Measurements from ENCODE around the gene MEIS2. TPM values are rescaled to one million over a fixed set of nuclear protein-coding genes. Genes with fewer than 3 reads are reported as not detected.

MEIS2 gene
- total RNA-seq, 2 donors from 2014 or later = 7.1 to 9.7 TPM

DNA sequence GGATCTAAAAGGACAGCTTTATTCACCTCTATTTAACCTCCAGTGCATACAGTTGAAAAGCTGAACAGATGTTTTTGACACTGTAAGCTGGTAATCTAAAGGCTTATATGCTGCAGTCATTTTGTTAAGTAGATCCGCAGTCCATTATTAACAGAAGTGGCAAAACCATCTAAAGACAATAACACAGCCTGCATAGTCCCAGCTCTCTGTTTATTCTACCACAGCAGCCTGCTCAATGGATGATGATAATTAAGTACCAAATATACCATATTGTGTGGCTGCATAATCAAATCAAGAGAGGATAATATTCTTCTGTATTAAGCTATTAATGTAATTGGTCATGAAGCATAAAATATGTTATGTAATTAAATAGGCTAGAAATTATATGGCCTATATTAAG, 207.1 kb downstream of the MEIS2 start:
- Mint-ChIP-seq H3K27me3 (ENCODE audit: insufficient read depth) (peaks cover 86% of the 10 kb centered on the region), H3K36me3 (ENCODE audit: low read depth) (no peaks in the 10 kb centered on the region), H3K27ac (no peak overlapping the region), H3K4me3 (no peak overlapping the region), H3K4me1 (peaks cover 23% of the 10 kb centered on the region), H3K9me3 (no peaks in the 10 kb centered on the region)
- H3K4me3 ChIP-seq (ENCODE audit: low read length) = no peak overlapping the region
- WGBS, 2 experiments (ENCODE audit: insufficient coverage in 1 of 2, insufficient read length in 1 of 2) = 100% methylated on average over 1 of the region's 1 CpG; no CpG with 5 or more reads in 1 of the 2 experiments
- TF ChIP-seq CTCF (conservative IDR thresholded peaks at IDR 0.05) = no peak
- H3K9ac ChIP-seq (ENCODE audit: extremely low read depth, low read length, poor library complexity, severe bottlenecking) = no peak overlapping the region
- H3K27ac ChIP-seq (ENCODE audit: low read depth, low read length) = no peak overlapping the region
- peaks cover 82% of the 10 kb centered on the region for H3K27me3 ChIP-seq (ENCODE audit: control insufficient read depth, insufficient read depth, low read length, poor library complexity, severe bottlenecking)
- no peak for DNase-seq
- no peaks in the 10 kb centered on the region for H3K9me3 ChIP-seq (ENCODE audit: control insufficient read depth, low read length)
- no peaks in the 10 kb centered on the region for H3K36me3 ChIP-seq (ENCODE audit: control insufficient read depth, insufficient read depth, low read length)
- peaks cover 17% of the 10 kb centered on the region for H3K4me1 ChIP-seq (ENCODE audit: control insufficient read depth, insufficient read depth, low read length)

DNA sequence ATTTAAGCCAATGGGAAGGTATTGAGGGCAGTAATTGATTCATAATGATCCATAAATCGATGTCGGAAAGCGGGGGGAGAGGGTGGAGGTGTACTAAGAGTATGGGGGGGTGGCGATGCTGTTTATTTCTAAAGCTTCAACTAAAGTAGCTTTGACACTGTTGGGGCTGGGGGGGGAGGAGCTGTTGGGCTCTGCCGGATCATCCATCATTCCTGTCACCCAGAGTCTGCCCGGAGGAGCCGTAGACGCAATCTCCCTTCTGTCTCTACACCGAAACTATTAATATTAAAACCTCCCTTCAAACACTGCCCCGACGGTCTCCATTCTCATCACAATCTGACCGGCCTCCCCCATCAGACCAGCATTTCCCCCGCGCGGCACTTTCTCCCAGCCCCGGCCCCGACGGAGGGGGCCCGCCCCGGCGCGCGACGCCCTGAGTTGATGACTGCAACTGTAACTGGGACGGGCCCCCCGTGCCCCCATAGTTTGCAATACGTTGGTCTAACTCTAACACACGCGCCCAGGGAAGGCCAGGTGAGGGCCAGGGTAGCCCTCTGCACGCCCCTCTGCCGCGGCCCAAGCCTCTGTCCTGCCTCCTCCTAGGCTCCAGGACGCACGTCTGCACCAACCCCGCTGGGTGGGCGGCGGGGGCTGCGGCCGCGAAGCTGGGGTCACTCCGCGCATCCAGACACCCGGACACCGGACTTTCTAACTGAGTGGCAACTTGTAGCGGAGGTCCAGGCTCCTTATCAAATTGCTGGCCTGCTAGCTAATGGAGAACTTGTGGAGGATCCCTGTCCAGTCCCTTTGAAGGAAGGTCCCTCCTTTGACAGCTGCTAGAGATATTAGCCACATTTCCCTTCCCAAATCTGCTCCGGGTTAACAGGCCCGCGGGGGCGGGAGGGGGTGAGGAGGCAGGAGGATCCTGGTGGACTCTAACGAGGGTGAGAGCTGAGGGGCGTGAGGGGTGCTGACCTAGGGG, 212.0 kb downstream of the MEIS2 start:
- no peaks in the 10 kb centered on the region for H3K9me3 ChIP-seq (ENCODE audit: control insufficient read depth, low read length)
- peak overlapping the region; percentile 99 for H3K27ac ChIP-seq (ENCODE audit: low read depth, low read length)
- H3K27ac Mint-ChIP-seq = no peak overlapping the region
- DNase-seq = peak; percentile 70
- H3K36me3 ChIP-seq (ENCODE audit: control insufficient read depth, insufficient read depth, low read length) = no peaks in the 10 kb centered on the region
- TF ChIP-seq CTCF (conservative IDR thresholded peaks at IDR 0.05) = no peak
- H3K4me3 Mint-ChIP-seq = peak overlapping the region; percentile 40
- H3K36me3 Mint-ChIP-seq (ENCODE audit: low read depth) = no peaks in the 10 kb centered on the region
- H3K4me1 ChIP-seq (ENCODE audit: control insufficient read depth, insufficient read depth, low read length) = peaks cover 14% of the 10 kb centered on the region
- peaks cover 45% of the 10 kb centered on the region for H3K4me1 Mint-ChIP-seq
- WGBS, 2 experiments (ENCODE audit: insufficient coverage in 1 of 2, insufficient read length in 1 of 2) = 2 to 3% methylated on average over 18 to 51 of the region's 51 CpGs
- H3K27me3 ChIP-seq (ENCODE audit: control insufficient read depth, insufficient read depth, low read length, poor library complexity, severe bottlenecking) = peaks cover 100% of the 10 kb centered on the region
- H3K9me3 Mint-ChIP-seq = no peaks in the 10 kb centered on the region
- H3K27me3 Mint-ChIP-seq (ENCODE audit: insufficient read depth) = peaks cover 97% of the 10 kb centered on the region
- H3K4me3 ChIP-seq (ENCODE audit: low read length) = no peak overlapping the region
- no peak overlapping the region for H3K9ac ChIP-seq (ENCODE audit: extremely low read depth, low read length, poor library complexity, severe bottlenecking)

GRCh38 chr15:36887214-36887961, 213.0 kb downstream of the MEIS2 start:
- Mint-ChIP-seq H3K27me3 (ENCODE audit: insufficient read depth) (peaks cover 99% of the 10 kb centered on the region), H3K9me3 (no peaks in the 10 kb centered on the region), H3K4me1 (peaks cover 52% of the 10 kb centered on the region), H3K36me3 (ENCODE audit: low read depth) (no peaks in the 10 kb centered on the region), H3K27ac (no peak overlapping the region), H3K4me3 (peak overlapping the region; percentile 40)
- H3K36me3 ChIP-seq (ENCODE audit: control insufficient read depth, insufficient read depth, low read length) = no peaks in the 10 kb centered on the region
- TF ChIP-seq CTCF (conservative IDR thresholded peaks at IDR 0.05) = no peak
- peak; percentile 71 for DNase-seq
- peaks cover 16% of the 10 kb centered on the region for H3K4me1 ChIP-seq (ENCODE audit: control insufficient read depth, insufficient read depth, low read length)
- H3K9me3 ChIP-seq (ENCODE audit: control insufficient read depth, low read length) = no peaks in the 10 kb centered on the region
- H3K9ac ChIP-seq (ENCODE audit: extremely low read depth, low read length, poor library complexity, severe bottlenecking) = no peak overlapping the region
- peaks cover 100% of the 10 kb centered on the region for H3K27me3 ChIP-seq (ENCODE audit: control insufficient read depth, insufficient read depth, low read length, poor library complexity, severe bottlenecking)
- 0% methylated on average over 9 to 26 of the region's 35 CpGs for WGBS, 2 experiments (ENCODE audit: insufficient coverage in 1 of 2, insufficient read length in 1 of 2)
- H3K4me3 ChIP-seq (ENCODE audit: low read length) = peak overlapping the region; percentile 66
- peak overlapping the region; percentile 99 for H3K27ac ChIP-seq (ENCODE audit: low read depth, low read length)
